Ishikawa (cell line): Measurements from ENCODE around the gene ING2.

Source experiments
- CEBPB ChIP-seq: IDR thresholded peaks from 2 replicates; pipeline ENCODE4 v1.6.1; 2012
- CREB1 ChIP-seq: IDR thresholded peaks from 2 replicates; pipeline ENCODE4 v1.6.1; 2012; ENCODE audit warnings: low read depth
- EGR1 ChIP-seq: IDR thresholded peaks from 2 replicates; pipeline ENCODE4 v1.6.1; 2012
- EP300 ChIP-seq: IDR thresholded peaks from 2 replicates; pipeline ENCODE4 v1.6.1; 2012; ENCODE audit warnings: borderline replicate concordance
- FOXM1 ChIP-seq: IDR thresholded peaks from 2 replicates; pipeline ENCODE4 v1.6.1; 2012; ENCODE audit warnings: low read depth, borderline replicate concordance
- MAX ChIP-seq: IDR thresholded peaks from 2 replicates; pipeline ENCODE4 v1.6.1; 2012
- RAD21 ChIP-seq: IDR thresholded peaks from 2 replicates; pipeline ENCODE4 v1.6.1; 2012; ENCODE audit warnings: low read depth
- TAF1 ChIP-seq: IDR thresholded peaks from 2 replicates; pipeline ENCODE4 v1.6.1; 2012; ENCODE audit warnings: low read depth, mild to moderate bottlenecking
- TEAD4 ChIP-seq: IDR thresholded peaks from 2 replicates; pipeline ENCODE4 v1.6.1; 2012
- YY1 ChIP-seq: IDR thresholded peaks from 2 replicates; pipeline ENCODE4 v1.6.1; 2012; ENCODE audit warnings: low read depth
- ZBTB7A ChIP-seq: IDR thresholded peaks from 2 replicates; pipeline ENCODE4 v1.6.1; 2012; ENCODE audit warnings: low read depth
- TF ChIP-seq, protein P1 (sequence below): IDR thresholded peaks from 2 replicates; pipeline ENCODE4 v1.6.1; 2012; ENCODE audit warnings: low read depth, mild to moderate bottlenecking
- TF ChIP-seq, protein P2 (sequence below): IDR thresholded peaks from 2 replicates; pipeline ENCODE4 v1.6.1; 2012

DNA sequence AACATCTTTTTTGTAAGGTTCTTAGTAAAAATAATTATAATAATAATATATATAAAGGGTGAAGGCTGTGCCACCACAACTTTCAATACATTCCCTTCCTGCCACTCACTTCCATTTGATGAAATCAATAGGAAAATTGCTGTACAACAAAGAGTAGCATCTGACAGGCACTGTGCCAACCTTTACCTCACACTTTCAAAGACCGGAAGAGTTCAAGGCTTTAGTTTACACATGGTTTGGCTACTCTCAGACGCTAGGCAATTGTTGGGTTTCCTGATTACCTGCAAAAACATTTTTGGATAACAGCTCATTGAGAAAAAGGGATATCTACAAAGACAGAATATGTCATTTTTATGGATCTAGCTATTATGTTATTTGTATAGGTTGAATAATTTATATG lies 5.5 kb upstream of the ING2 start:
- no peak for TF ChIP-seq EP300
- no peak for TF ChIP-seq ZBTB7A
- TF ChIP-seq RAD21, result no peak
- TF ChIP-seq TAF1, result no peak
- TF ChIP-seq MAX, result 0 out of 2 replicates have a peak, but pooled peaks have one; percentile 29
- TF ChIP-seq CREB1, result no peak
- TF ChIP-seq YY1, result no peak
- TF ChIP-seq, protein P1, sequence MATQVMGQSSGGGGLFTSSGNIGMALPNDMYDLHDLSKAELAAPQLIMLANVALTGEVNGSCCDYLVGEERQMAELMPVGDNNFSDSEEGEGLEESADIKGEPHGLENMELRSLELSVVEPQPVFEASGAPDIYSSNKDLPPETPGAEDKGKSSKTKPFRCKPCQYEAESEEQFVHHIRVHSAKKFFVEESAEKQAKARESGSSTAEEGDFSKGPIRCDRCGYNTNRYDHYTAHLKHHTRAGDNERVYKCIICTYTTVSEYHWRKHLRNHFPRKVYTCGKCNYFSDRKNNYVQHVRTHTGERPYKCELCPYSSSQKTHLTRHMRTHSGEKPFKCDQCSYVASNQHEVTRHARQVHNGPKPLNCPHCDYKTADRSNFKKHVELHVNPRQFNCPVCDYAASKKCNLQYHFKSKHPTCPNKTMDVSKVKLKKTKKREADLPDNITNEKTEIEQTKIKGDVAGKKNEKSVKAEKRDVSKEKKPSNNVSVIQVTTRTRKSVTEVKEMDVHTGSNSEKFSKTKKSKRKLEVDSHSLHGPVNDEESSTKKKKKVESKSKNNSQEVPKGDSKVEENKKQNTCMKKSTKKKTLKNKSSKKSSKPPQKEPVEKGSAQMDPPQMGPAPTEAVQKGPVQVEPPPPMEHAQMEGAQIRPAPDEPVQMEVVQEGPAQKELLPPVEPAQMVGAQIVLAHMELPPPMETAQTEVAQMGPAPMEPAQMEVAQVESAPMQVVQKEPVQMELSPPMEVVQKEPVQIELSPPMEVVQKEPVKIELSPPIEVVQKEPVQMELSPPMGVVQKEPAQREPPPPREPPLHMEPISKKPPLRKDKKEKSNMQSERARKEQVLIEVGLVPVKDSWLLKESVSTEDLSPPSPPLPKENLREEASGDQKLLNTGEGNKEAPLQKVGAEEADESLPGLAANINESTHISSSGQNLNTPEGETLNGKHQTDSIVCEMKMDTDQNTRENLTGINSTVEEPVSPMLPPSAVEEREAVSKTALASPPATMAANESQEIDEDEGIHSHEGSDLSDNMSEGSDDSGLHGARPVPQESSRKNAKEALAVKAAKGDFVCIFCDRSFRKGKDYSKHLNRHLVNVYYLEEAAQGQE, result no peak
- TF ChIP-seq CEBPB, result no peak
- TF ChIP-seq, protein P2, sequence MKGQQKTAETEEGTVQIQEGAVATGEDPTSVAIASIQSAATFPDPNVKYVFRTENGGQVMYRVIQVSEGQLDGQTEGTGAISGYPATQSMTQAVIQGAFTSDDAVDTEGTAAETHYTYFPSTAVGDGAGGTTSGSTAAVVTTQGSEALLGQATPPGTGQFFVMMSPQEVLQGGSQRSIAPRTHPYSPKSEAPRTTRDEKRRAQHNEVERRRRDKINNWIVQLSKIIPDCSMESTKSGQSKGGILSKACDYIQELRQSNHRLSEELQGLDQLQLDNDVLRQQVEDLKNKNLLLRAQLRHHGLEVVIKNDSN, result no peak
- no peak for TF ChIP-seq EGR1
- no peak for TF ChIP-seq FOXM1
- TF ChIP-seq TEAD4, result no peak
